GM19397 (cell line): ENCODE measurements around the gene HELZ2.
A peak's percentile ranks its signal among the peaks of the same experiment; 100 is the strongest.
"Not testable (repeated sequence)": the region's sequence is repeated elsewhere in the genome, so short reads cannot be mapped to it uniquely, and the experiment has no call there.

Source experiments
- ATAC-seq: cut with Tn5 transposase; IDR thresholded peaks from one replicate; pipeline ENCODE4 v1.9.1; 2021; ENCODE audit warnings: mild to moderate bottlenecking, moderate library complexity; ENCODE audit not compliant: unreplicated experiment

HELZ2 gene

GRCh38 chr20:63579017-63579694 lies 5.1 kb upstream of the HELZ2 start:
- ATAC-seq: no peak

GRCh38 chr20:63578224-63579016 lies 4.4 kb upstream of the HELZ2 start:
- no peak for ATAC-seq

- ATAC-seq: no peak
Measured at GRCh38 chr20:63577317-63577894, 3.4 kb upstream of the HELZ2 start.

DNA sequence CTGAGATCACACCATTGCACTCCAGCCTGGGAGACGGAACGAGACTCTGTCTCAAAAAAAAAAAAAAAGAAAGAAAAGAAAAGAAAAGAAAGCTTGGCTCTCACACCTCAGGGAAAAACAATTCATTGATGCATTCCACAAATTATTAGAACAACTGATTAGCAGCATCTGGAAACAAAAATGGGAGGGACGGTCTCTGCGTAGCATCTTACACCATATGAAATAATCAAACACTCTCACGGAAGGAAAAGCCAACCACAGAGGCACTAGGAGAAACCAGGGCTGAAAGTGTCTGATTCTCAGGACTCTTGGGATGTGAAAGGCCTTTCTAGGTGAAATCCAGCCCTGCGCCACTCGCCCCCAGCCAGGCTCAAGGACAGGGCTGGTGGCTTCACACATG lies 2.3 kb upstream of the HELZ2 start:
- ATAC-seq: no peak

GRCh38 chr20:63574829-63575743 lies 1.0 kb upstream of the HELZ2 start:
- no peak for ATAC-seq

DNA sequence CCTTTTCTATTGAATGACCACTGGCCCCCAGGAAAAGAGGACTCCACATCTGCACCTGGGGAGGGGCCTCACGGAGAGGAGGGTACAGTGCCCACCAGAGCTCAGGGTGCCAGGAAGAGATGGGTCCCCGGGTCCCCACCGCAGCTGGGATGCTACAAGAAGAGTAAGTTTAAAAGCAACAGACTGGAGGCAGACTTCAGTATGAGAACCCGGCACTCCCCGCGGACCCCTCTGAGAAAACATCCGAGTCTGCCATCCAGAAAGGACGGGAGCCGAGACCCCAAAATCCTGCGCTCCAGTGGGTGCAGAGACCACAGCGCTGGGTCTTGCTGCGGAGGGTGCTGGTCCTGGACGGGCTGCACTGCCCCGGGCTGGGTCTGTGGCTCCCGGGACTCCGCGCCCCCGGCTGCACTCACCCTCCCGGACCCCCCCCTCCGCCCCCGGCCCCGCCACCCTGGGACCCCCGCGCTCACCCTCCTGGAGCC lies 350 bp downstream of the HELZ2 start:
- no peak for ATAC-seq

- no peak for ATAC-seq
Measured at GRCh38 chr20:63572788-63573646, 1.0 kb downstream of the HELZ2 start.

DNA sequence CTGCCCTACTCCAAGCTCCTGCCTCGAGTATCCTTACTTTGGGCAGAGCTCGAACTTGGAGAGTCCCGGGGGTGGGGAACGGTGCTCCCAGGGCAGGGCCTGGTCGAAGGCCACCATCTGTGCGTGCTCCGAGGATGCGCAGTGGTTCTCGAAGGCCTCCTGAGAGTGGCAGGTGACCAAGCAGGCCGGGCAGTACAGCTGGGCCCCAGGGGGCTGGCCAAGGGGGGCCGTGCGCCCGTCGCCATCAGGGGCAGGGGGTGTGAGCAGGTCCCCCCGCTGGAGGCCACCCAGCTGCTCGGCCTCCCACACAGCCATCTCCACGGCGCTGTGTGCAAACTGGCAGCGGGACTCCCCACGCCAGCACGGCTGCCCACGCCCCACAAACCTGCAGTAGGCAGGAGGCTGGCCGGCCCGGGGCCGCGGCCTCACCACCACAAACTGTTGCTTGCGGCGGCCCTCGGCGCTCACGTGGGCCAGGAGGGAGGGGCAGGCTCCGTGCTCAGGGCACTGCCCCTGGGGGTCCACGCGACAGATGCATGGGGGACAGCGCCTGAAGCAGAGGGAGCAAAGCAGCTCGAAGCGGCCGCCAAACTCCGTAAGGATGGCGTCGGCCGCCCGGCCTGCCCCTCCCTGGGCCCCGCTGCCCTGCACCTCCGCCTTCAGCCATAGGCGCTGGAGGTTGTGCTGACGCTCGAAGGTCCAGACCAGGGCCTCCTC lies 1.8 kb downstream of the HELZ2 start:
- ATAC-seq: no peak

- ATAC-seq: not testable (repeated sequence)
Measured at GRCh38 chr20:63571087-63571478, 3.0 kb downstream of the HELZ2 start.

DNA sequence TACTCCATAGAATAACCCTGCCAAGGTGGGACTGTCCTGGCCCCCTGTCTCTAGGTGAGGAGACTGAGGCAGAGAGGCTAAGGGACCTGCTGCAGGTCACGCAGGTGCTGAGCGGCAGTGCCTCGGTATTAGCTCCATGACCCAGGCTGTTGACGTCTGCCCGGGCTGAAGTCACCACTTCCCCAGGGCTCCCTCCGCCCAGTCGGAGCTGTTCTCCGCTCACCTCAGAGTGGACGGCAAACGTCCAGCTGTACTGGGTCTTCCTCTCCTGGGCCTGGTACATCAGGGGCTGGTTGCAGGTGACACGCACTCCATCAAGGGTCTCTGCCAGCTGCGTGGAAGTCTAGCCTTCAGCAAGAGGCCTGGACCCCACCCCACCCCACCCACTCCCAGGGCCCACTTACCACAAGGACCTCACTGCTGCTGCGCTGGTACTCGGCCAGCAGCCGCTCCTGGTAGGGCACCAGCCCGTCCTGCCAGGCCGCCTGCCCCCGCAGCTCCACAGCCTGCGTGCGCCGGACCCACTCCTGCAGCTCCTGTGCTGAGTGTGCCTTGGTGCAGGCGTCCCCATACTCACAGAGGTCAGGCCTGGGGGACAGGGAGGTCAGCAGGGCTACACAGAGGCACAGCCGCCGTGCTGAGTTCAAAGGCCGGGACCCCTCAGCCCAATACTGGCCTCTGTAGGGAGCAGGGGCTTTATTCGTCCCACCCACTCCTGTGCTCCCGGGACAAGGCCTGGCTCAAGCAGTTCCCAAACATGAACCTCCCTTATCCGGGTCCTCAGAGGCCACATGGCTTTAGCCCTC lies 3.6 kb downstream of the HELZ2 start:
- ATAC-seq: no peak

DNA sequence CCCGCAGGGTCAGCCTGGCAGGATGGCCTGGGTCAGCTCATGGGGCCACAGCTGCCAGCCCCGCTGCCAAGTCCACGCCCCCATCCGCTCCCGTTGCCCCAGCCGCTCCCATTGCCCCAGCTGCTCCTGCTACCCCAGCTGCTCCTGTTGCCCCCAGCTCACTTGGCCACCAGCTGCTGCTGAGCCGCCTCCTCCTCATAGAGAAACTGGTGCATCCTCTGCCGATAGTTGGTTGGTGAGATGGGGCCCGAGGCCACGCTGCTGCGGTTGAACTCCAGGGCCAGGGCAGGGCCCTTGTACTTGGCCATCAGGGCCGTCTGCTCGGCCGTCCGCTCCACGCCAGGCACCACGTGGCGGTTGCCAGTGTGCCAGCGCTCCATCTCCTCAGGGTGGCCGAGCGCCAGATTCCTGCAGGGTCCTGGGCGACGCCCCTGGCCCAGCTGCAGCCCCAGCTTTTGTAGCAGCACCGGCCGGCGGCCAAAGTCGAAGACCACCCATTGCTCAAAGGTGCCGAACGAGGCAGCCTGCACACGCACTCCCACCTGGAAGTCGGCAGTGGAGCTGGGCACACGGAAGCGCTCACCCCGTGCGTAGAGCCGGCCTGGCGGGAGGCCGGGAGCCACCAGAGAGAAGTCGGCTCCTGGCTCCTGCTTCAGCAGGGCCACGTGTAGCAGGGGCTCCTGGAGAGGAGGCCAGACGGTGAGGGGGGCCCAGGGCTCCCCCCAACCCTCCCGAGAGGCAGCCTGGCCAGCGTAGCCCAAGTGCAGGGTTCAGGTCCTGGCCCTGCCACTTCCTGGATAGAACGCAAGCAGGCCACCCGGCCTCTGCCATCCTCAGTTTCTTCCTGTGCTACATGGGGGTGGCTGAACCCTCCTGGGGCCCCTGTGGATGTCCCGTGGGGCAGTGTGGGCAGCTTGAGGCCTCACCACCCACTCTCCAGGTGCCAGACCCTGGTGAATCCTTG lies 4.8 kb downstream of the HELZ2 start:
- no peak for ATAC-seq

DNA sequence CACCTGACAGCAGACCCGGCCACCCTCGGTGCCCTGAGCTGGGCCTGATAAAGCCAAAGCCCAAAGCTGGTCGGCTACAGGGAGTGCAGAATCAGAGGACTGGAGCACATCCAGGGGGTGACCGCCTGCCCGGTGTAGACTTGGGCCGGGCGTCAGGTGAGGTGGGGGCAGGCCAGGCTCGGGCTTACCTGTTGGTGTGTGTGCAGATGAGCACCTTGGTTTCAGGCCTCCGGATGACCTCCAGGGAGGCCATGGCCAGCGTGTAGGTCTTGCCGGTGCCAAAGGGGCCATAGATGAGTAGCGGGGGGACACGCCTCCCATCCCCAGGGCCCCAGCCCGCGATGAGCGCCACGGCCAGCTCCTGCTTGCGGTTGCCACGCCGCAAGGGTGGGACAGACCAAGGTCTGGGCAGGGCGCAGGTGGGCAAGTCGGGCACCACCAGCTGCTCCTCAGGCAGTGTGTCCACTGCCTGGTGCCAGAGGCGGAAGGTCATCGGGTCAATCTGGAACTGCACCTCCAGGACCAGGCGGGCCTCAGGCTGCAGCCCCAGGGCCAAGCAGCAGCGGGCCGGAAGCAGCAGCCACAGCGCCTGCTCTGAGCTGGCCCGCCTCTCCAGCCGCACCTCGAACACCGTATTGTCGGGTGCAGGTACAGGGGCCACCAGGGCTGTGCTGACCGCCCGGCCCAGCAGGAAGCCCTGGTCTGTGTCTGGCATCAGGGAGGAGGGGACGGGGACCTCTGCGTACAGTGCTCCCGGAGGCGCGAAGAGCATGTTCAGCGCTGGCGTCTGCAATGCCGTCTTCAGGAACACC lies 5.7 kb downstream of the HELZ2 start:
- peak; percentile 13 for ATAC-seq

DNA sequence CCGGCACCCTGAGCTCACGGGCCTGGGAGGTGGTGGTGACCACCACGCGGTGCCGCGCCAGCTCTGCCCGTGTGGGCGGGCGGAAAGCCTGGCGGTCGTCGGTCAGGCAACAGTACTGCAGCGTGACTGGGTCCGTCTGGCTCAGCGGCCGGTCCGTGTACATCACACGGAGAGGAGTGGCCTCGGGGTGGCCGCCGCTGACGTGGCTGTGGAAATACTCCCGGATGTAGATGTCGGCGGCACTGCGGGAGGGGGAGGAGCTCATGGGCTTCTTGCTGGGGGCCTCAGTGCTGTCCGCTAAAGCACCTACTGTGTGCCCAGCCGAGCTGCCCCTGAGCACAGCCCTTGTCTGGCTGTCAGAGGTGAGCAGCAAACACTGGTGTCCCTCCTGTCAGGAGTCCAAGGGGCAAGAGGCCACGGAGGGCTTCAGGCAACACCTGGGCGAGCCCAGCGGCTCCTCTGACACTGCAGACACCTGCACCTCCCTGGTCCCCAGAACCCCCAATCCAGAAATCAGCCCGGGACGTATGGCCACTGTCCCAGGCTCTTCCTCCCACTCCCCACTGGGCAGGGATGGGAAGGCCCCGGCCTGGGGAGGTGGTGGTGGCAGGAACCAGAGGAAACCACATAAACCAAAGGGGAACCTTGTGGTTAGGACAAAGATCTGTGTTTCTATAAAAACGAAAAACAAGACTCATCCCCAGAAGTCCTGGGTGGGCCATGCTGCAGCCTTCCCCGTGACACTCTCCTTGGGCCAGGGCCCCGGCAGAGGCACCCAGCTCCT lies 6.5 kb downstream of the HELZ2 start:
- peak; percentile 64 for ATAC-seq

DNA sequence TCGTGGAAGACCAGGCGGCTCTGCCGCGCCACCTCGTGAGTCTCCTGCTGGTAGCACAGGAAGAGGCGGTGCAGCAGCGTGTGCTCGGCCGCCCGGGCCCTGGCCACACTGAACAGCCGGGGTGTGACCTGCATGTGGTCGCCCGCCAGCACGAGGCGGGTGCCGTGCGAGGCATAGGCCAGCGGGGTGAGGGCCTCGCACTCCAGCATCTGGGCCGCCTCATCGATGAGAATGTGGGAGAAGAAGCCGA lies 7.0 kb downstream of the HELZ2 start:
- no peak for ATAC-seq

DNA sequence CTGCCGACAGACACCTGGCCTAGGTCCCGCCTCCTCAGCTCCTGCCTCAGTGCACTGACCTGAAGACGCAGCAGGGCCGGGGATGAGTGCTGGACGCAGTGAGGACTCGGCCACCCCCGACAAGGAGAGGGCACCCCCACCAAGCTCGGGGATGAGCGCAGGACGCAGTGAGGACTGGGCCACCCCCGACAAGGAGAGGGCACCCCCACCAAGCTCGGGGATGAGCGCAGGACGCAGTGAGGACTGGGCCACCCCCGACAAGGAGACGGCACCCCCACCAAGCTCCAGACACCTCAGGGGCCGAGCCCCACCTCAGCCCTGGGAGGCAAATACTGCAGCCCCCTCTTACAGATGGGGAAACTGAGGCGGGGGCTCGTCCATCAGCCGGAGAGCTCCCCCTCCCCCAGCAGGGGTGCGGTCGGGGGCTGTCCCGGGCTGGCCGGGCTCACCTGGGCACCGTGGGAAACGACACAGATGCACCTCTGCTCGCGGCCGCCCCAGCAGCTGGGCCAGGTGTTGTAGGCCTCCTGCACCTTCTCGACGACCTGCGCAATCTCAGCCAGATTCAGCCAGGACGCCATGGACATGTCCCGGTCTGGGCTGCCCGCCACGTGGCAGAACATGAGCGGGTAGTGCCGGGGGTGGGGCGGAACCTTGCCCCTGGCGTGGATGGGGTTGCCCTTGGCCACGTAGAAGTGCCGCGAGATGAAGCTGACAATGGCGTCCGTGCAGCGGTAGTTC lies 7.5 kb downstream of the HELZ2 start:
- ATAC-seq: no peak
